Loucy (cell line): Measurements from ENCODE around the gene MUS81.

Source experiments
- EZH2phosphoT487 ChIP-seq: fragments of 200-600 bp; IDR thresholded peaks from 2 replicates; pipeline ENCODE4 v1.6.1; 2018; ENCODE audit warnings: antibody characterized with exemption, mild to moderate bottlenecking, moderate library complexity, borderline replicate concordance
- TF ChIP-seq, protein P1 (sequence below): fragments of 200-600 bp; sonication (generic); conservative IDR thresholded peaks from 2 replicates; pipeline ENCODE4 v1.5.1; 2014; ENCODE audit warnings: mild to moderate bottlenecking, antibody characterized with exemption, low read length

DNA sequence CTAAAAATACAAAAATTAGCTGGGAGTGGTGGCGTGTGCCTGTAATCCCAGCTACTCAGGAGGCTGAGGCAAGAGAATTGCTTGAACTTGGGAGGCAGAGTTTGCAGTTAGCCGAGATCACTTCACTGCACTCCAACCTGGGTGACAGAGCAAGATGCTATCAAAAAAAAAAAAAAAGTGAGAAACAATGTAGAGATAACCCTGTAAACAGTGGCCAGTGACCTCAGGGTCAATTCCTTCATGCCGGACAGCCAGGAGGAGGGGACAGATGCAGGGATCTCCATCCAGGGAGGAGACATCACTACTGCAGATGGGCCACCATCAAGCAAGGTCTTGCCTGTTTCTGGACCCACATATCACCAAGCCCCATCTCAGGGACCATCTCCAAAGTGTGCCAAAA lies 12.5 kb upstream of the MUS81 start:
- TF ChIP-seq, protein P1, sequence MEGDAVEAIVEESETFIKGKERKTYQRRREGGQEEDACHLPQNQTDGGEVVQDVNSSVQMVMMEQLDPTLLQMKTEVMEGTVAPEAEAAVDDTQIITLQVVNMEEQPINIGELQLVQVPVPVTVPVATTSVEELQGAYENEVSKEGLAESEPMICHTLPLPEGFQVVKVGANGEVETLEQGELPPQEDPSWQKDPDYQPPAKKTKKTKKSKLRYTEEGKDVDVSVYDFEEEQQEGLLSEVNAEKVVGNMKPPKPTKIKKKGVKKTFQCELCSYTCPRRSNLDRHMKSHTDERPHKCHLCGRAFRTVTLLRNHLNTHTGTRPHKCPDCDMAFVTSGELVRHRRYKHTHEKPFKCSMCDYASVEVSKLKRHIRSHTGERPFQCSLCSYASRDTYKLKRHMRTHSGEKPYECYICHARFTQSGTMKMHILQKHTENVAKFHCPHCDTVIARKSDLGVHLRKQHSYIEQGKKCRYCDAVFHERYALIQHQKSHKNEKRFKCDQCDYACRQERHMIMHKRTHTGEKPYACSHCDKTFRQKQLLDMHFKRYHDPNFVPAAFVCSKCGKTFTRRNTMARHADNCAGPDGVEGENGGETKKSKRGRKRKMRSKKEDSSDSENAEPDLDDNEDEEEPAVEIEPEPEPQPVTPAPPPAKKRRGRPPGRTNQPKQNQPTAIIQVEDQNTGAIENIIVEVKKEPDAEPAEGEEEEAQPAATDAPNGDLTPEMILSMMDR = no peak
- TF ChIP-seq EZH2phosphoT487 = no peak
